AG04450 (cell line): Measurements from ENCODE around the gene NAGPA. TPM values are rescaled to one million over a fixed set of nuclear protein-coding genes. Genes with fewer than 3 reads are reported as not detected.
A peak's percentile ranks its signal among the peaks of the same experiment; 100 is the strongest.

Source experiments
- CTCF ChIA-PET: fragments of 300-600, 350-600 bp; formaldehyde crosslinking; extraction: SDS; loops from one replicate; lab custom pipeline; 2022; ENCODE audit warnings: antibody characterized with exemption, inconsistent platforms; lab: Charles Lee
- POLR2A ChIA-PET: fragments of 350-600 bp; formaldehyde crosslinking; extraction: SDS; loops from one replicate; lab custom pipeline; 2021; ENCODE audit warnings: antibody characterized with exemption, inconsistent platforms; lab: Yijun Ruan, JAX
- DNase-seq: peaks from one replicate; pipeline ENCODE4 v3.0.0-alpha.2; 2011; ENCODE audit warnings: low read depth, low spot score
- H3K27ac ChIP-seq: one replicate; pipeline ENCODE4 v1.5.1; 2012; ENCODE audit warnings: low read depth, low read length, control low read depth
- H3K27me3 ChIP-seq: one replicate; pipeline ENCODE4 v1.6.0; 2012; ENCODE audit warnings: low read length; ENCODE audit not compliant: control insufficient read depth, insufficient read depth
- H3K4me3 ChIP-seq: 2 replicates; pipeline ENCODE4 v1.5.1; 2011; ENCODE audit warnings: mild to moderate bottlenecking, low read depth, low read length, control low read depth
- H3K9me3 ChIP-seq: 2 replicates; pipeline ENCODE4 v1.5.1; 2012; ENCODE audit warnings: low read length; ENCODE audit not compliant: control insufficient read depth, insufficient read depth
- CTCF ChIP-seq: IDR thresholded peaks from 2 replicates; pipeline ENCODE4 v1.5.1; 2011; ENCODE audit warnings: low read depth, low read length, control low read depth, inconsistent platforms
- polyA plus RNA-seq: library from polyadenylated mRNA; depleted of rRNA; stranded (reverse); fragments of >200 nt; gene quantifications from 2 replicates; pipeline ENCODE4 v1.2.3, GENCODE V29; 2011

NAGPA gene
- polyA plus RNA-seq, 1 experiment: 7.9 TPM

GRCh38 chr16:5073279-5073629, 39.5 kb upstream of the NAGPA start:
- H3K27me3 ChIP-seq: no peaks in the 10 kb centered on the region
- ChIA-PET CTCF (no interaction called here), POLR2A (interaction anchor here (1.0 kb wide), 1 partner anchor 223 kb away, joined by 3 read pairs; no protein-coding TSS in a partner anchor)
- no peaks in the 10 kb centered on the region for H3K9me3 ChIP-seq
- no peak overlapping the region for H3K4me3 ChIP-seq
- no peak overlapping the region for H3K27ac ChIP-seq
- no peak for DNase-seq
- no peak for TF ChIP-seq CTCF

- Histone ChIP-seq H3K9me3 (no peaks in the 10 kb centered on the region), H3K27me3 (no peaks in the 10 kb centered on the region), H3K4me3 (peak overlapping the region; percentile 88), H3K27ac (peak overlapping the region; percentile 88)
- CTCF ChIA-PET: interaction anchor here (1.1 kb wide), 1 partner anchor 12 kb away, joined by 5 read pairs; no protein-coding TSS in a partner anchor
- POLR2A ChIA-PET: interaction anchor here (0.9 to 1.7 kb wide), 4 partner anchors 14 to 223 kb away, joined by 3 to 5 read pairs (median 3); partner anchors contain the start of gene NAGPA
- TF ChIP-seq CTCF: no peak
- no peak for DNase-seq
Observed at GRCh38 chr16:5072334-5073278, 38.9 kb upstream of the NAGPA start.

- DNase-seq: peak; percentile 63
- ChIA-PET CTCF (interaction anchor here (0.5 to 1.1 kb wide), 2 partner anchors 13 to 346 kb away, joined by 3 to 5 read pairs; no protein-coding TSS in a partner anchor), POLR2A (interaction anchor here (0.9 to 1.7 kb wide), 3 partner anchors 14 to 38 kb away, joined by 3 to 5 read pairs (median 3); partner anchors contain the start of gene NAGPA)
- peak within 1 kb of the TSS; percentile 88 for H3K4me3 ChIP-seq
- H3K27ac ChIP-seq: peak within 1 kb of the TSS; percentile 88
- no peaks in the 10 kb centered on the region for H3K27me3 ChIP-seq
- TF ChIP-seq CTCF: no peak
- H3K9me3 ChIP-seq: no peaks in the 10 kb centered on the region
Observed at GRCh38 chr16:5071681-5072333, 38.1 kb upstream of the NAGPA start, which contains the start of gene ALG1. TSS of gene ALG1 (plus strand) at chr16:5071843. CDS start at chr16:5071850, 7 bp downstream.

- no peak for TF ChIP-seq CTCF
- Histone ChIP-seq H3K27me3 (peaks cover 1% of the 10 kb centered on the region), H3K27ac (peak overlapping the region; percentile 88), H3K4me3 (peak overlapping the region; percentile 88), H3K9me3 (no peaks in the 10 kb centered on the region)
- ChIA-PET POLR2A (interaction anchor here (1.0 to 1.7 kb wide), 2 partner anchors 13 to 37 kb away, joined by 3 to 5 read pairs; partner anchors contain the start of gene NAGPA), CTCF (interaction anchor here (0.5 kb wide), 1 partner anchor 346 kb away, joined by 3 read pairs; no protein-coding TSS in a partner anchor)
- no peak for DNase-seq
Observed at GRCh38 chr16:5071341-5071680, 37.6 kb upstream of the NAGPA start.
